GM18858 (cell line): ENCODE measurements around the gene PGAM1.
A peak's percentile ranks its signal among the peaks of the same experiment; 100 is the strongest.
"Not testable (repeated sequence)": the region's sequence is repeated elsewhere in the genome, so short reads cannot be mapped to it uniquely, and the experiment has no call there.

Experiments
- ATAC-seq: cut with Tn5 transposase; IDR thresholded peaks from one replicate; pipeline ENCODE4 v1.9.1; 2021; ENCODE audit not compliant: unreplicated experiment

The PGAM1 gene

DNA sequence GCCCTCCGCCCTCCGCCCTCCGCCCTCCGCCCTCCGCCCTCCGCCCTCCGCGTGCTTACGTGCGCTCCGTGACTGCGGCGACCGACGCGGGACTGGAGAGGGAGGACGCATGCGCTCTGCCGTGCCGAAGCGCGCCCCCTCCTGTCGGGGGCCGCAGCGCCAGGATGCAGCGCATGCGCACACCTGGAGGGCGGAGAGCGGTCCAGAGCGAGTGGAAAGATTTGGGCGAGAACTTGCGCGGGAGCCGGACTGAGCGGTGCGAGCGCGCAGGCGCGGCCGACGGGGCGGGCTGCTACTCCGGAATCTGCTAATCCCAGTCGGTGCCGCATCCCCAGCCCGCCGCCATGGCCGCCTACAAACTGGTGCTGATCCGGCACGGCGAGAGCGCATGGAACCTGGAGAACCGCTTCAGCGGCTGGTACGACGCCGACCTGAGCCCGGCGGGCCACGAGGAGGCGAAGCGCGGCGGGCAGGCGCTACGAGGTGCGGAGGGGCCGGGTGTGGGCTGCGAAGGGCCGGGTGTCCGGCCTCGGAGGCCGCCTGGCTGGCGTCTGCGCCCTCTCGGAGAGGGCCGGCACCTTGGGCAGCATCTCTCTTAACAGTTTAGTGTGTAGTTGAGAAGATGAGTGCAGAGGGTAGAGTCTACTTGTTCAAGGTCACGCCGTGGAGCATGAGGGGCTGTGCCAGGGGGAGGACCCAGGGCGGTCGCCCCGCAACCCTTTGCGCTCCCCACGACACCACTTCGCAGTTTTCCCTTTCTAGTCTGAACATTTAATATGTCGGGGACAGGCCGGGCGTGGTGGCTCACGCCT lies at the start of gene PGAM1:
PGAM1 (plus strand) TSS at position 228 of the 812 bp plus-strand sequence; CDS start at position 345, 117 bp downstream.
- peak; percentile 75 for ATAC-seq

DNA sequence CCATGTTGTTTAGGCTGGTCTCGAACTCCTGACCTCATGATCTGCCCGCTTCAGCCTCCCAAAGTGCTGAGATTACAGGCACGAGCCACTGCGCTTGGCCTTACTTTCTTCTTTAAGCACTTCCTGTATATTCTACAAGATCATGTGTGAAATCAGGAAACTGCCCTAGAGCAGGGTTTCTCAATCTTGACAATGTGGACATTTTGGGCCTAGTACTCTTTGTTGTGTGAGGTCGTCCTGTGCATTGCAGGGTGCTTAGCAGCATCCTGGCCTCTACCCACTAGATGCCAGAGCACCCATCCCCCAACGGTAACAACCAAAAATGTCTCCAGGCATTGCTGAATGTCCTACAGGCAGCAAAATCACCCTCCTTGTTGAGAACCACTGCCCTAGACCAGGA lies 49.6 kb upstream of the PGAM1 start:
- ATAC-seq: no peak

DNA sequence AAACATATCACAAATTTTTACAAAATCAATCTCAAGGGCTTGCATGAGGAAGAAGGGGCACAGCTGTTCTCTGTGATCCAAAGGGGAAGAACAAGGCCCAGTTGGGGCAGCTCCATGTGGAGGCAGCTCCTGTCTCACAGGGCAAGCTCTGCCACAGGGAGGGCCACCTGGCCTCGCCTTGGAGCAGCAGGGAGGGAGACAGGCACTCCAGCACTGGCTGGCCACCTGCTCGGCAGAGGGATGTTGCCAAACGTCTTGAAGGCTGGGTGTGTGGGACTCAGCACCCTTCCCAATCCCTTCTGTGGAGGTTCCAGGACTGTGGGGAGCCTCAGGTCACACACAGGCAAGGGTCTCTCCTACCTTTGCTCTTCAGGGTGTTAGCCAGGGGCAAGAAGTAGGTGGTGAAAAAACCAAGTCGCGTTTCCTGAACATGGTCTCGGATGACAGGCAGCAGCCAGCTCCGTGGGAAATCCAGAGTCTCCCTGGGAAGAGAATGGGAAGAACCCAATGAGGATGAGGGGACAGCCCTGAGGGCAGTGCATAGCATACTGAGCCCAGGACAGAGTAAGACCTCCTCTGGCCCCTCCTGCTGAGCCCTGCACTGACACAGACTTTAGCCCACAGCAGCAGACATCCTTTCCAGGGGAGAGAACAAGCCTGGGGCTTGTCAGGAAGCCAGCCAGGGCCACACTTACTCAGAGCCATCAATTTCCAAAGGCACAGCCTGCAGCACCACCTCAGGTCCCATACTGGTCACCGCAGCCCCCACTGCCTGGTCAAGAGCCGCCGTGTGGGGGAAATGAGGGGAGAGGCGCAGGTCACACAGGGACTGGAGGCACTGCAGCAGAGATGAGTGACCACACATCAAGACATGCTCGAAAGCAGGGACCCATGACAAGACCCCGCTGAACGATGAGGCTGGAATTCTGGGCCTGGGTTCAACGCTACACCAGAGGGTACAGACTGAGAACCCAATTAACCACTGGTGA lies 46.8 kb upstream of the PGAM1 start:
- no peak for ATAC-seq

DNA sequence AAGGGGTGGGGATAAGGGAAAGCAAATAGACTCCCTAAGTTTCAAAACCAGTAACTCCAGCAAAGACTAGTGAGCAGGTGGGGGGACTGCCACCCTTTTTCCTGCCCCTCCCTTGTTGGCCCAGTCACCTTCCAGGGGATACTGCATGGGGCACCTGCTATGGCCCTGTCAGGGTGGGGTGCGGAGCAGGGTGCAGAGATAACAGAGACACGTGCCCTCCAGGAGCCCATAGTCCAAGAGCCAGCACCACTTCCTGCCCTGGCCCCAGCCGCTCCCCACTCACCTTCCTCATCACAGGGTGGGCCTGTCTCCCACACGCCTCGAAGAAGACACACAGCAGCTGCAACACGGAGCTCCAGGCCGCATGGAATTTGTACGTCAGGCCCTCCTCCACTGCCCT lies 45.5 kb upstream of the PGAM1 start:
- no peak for ATAC-seq

DNA sequence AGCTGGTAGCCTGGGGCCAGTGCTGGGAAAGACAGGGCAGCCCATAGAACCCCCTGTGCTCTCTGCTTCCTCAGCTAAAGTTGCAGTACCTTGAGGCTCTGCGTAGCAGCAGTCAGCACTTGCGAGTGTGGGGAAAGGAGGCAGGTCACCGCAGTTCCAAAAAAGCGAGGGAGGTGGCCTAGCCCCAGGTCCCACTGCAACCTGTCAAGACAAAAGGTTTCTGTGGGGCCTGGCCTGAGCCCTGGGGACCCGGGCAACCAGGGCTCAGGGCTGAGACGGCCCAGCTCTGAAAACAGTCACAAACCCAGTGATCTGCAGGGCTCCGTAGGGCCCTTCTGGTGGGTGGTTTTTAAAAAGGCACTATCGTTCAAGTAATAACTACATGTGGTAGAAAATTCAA lies 44.4 kb upstream of the PGAM1 start:
- no peak for ATAC-seq

DNA sequence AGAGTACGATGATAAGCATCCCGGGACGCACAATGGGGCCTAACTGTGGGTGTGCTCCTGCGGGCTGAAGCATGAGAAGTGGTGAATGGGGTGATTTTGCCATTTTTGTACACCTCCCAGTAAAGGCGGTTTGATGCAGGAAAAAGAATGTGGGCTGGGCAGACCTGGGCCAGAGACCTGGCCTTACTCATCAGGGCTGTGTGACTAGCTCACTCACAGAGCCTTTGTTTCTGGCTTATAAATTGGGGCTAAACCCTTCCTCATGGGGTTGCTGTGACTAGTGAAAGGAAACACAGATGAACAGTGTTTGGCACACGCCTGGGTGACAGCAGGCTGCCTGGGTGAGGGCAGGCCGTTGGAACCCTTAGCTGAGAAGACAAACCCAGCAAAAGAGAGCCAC lies 42.8 kb upstream of the PGAM1 start:
- no peak for ATAC-seq

DNA sequence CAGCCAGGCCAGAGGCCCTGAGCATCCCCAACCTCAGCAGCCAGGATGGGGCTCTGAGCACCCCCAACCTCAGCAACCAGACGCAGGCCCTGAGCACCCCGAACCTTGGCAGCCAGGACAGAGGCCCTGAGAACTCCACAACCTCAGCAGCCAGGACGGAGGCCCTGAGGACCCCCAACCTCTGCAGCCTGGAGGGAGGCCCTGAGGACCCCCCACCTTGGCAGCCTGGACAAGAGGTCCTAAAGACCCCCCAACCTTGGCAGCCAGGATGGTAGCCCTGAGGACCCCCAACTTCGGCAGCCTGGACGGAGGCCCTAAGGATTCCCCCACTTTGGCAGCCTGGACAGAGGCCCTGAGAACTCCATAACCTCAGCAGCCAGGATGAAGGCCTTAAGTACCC lies 41.8 kb upstream of the PGAM1 start:
- ATAC-seq: no peak

DNA sequence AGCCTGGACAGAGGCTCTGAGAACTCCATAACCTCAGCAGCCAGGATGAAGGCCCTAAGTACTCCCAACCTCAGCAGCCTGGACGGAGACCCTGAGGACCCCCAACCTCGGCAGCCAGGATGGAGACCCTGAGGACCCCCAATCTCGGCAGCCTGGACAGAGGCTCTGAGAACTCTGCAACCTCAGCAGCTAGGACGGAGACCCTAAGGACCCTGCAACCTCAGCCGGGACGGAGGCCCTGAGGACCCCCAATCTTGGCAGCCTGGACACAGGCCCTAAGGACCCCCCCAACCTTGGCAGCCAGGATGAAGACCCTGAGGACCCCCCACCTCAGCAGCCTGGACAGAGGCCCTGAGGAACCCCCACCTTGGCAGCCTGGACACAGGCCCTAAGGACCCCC lies 41.4 kb upstream of the PGAM1 start:
- no peak for ATAC-seq

DNA sequence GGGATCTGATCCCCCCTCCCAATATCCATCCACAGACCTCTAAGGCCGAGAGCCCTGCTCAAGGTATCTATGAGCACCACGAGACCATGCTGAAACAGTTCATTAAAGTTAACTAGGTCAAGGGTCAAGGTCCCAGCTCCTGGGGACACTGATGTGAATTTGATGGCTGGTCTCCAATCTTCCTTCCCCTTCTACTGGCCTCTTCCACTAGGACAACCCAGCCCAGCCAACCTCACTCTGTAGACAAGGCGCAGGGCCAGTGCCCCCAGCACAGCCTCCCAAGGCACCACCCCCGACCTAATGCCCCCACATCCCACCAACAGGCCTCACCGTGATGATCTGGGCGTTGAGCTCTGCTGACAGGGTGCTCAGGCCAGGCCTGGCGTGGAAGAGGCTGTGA lies 40.4 kb upstream of the PGAM1 start:
- ATAC-seq: no peak

DNA sequence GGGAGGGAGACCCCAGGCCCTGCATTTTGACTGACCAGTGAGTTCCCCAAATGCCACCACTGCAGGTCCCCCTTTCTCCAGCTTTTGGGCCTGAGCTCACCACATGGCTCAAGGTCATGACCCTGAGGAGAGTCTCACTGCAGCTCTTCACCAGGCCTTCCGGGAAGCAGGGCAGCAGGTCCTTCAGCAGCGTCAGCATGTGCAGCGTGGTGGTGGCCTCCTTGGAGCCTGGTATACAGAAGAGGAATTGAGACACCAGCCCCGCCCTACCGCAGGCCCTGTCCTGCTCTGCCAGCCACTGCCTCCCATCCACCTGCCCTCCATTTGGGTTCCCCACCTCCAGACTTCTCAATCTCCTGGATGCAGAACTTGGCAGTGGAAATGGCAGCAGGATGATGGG lies 37.8 kb upstream of the PGAM1 start:
- ATAC-seq: no peak

DNA sequence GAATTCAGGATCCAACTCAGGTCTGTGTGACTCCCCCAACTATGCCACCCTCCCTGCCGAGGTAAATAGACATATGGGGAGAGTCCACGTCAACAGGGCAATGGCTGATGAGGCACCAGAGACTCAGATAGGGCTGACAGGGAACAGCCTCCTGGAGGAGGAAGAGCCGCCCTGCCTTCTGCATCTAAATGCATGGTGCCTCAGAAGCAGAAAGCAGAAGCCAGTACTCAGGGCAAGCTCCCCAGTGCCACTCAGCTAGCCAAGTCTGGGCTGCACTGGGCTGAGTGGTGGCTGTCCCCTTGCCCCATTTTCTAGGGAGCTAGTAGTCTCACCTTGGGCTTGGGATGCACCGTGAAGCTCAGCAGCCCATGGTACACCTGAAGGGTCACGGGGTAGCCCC lies 35.9 kb upstream of the PGAM1 start:
- no peak for ATAC-seq

DNA sequence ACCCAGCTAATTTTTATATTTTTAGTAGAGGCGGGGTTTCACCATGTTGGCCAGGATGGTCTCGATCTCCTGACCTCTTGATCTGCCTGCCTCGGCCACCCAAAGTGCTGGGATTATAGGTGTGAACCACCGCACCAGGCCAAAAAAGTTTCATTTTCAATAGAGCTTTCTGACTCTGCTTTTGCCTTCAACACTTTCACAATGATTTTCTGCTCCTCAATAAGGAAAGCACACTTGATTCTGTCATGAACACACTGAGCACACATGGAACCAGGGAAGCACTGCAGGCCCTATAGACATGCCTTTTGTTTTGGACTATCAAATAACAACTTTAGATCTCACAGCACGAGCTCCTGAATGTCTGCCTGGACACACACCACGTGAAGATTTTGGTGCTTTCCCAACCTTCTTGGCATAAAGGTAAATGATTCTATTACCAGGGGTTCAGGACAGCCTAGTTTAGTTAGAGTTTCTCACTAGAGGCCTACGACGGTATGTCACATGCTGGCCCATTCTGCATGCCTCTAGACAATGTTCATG lies 32.9 kb upstream of the PGAM1 start:
- ATAC-seq: no peak

DNA sequence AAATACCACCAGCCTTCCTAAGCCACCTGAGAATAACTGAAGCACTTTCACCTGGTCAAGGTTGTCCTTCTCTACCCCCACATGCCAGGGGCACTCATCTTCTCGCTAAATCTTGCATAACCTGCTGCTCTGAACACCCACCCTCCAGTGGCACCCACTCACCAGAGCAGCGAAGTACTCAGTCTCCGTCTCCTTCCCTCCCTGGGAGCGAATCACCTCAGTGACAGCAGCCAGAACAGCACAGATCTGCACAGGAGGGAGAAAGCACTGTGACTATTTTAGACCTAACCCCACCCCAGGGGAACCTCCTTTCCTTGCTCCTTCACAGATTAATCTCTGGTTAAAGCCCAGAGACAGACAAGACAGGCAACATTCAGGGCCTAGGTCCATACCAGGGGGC lies 29.9 kb upstream of the PGAM1 start:
- ATAC-seq: no peak

DNA sequence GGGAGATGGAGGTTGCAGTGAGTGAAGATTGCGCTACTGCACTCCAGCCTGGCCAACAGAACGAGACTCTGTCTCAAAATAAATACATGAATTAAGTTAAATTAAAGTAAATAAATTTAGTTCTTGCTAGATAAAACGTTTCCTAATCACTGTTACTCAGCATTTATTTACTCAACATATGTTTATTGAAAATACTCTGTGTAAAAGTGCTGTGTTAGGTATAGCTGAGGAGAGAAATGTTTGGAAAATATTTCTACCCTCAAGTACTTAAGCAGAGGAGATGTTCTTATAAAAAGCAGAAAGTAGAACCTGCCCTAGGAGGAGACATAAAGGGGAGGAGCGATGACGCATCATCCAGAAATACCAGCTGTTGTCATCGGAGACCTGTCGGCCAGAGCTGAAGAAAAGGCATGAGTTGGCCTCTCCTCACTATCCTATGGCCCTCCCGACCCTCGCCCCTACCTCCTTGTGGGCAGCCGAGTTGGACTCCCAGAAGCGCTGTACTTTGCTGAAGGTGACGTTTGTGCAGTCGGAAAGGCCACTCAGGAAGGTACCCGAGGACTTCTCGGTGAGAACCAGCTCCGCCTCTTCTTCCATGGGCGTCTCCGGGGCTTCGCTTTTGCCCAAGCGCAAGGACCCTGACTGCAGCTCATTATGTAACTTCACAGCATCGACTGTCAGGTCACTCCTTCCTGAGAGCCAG lies 26.0 kb upstream of the PGAM1 start:
- ATAC-seq: no peak

DNA sequence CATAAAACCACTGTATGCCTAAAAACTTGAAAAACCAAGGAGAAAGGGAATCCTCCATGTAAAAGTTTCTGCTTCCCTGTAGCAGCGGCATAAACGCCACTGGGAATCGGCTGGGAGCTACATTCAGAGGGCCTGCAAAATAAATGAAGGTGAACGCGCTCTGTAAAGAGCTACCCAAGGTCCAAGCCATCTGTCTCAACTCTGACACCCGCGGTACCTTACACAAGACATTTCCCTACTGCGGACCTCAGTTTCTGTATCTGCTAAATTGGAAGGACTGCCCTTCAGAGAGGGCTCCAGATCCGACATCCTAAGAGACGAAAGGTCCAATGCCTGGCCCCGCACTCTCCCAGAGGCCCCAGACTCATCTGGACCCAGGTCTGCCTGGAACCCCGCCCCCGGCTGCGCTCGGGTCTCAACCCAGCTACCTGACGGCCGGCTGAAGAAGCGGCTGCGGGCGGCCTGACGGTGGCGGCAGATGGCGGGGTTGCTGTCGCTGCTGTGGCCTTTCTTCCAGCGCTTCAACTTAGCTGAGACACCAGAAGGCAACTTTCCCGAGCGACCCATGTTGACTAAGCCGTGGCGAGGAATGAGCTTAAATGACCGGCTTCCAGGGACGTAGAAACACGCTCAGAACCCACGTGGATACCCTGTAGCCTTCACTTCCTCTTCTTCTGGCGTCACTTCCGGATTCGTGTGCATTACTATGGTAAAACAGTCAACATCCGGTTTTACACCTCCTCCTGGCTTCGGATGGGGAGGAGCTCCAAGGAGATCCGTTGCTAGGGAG lies 25.1 kb upstream of the PGAM1 start, which contains the start of gene RRP12:
RRP12 (minus strand) TSS at position 676 of the 790 bp plus-strand sequence; CDS start at position 567, 109 bp downstream.
- ATAC-seq: peak; percentile 90

DNA sequence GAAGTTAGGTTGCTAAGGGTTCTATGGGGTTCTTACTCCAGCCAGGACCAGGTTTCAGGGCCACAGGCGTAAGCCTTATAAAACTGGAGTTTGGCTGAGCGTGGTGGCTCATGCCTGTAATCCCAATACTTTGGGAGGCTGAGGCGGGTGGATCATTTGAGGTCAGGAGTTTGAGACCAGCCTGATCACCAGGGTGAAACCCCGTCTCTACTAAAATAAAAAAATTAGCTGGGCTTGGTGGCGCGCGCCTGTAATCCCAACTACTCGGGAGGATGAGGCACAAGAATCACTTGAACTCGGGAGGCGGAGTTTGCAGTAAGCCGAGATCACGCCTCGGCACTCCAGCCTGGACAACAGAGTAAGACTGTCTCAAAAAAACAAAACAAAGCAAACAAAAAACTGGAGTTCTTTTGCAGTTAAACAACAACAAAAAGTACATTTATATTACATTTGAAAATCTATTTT lies 24.5 kb upstream of the PGAM1 start:
- ATAC-seq: no peak

DNA sequence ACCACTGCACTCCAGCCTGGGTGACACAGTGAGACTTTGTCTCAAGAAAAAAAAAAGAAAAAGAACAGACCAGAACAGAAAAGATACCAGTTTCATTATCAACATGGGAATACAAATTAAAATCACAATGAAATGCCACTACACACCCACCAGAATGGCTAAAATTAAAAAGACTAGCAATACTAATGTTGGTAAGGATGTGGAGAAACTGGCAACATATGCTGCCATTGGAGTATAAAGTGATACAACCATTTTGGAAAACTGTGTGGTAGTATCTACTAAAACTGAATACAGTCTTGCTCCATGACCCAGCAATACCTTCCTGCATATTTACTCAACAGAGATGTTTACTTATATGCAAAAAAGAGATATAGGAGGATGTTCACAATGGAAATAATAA lies 21.9 kb upstream of the PGAM1 start:
- ATAC-seq: no peak

DNA sequence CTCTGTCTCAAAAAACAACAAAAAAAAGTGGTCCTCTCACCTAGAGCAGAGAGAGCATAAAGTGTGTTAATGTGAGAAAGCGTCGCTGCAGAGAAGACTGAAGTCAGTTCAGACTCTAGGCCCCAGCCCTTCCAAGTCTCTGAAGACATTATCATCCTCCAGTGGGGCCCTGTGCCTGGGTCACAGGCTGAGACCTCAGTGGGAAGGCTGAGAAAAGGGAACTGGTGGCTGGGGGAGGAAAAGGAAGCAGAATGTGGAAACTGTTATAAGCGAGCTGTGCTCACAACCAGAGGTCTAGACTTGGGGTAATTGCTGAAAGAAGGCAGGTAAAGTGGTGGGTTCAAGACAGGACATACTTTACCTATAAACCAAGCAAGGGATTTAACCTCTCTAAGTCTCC lies 19.9 kb upstream of the PGAM1 start:
- no peak for ATAC-seq

DNA sequence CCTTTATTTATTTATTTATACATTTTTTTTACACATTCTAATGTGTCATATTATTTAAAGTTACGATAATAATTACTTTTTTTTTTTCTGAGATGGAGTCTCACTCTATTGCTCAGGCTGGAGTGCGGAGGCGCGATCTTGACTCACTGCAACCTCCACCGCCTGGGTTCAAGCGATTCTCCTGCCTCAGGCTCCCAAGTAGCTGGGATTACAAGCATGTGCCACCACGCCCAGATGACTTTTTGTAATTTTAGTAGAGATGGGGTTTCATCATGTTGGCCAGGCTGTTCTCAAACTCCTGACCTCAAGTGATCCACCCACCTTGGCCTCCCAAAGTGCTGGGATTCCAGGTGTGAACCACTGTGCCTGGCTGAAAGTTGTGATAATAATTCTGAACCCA lies 19.5 kb upstream of the PGAM1 start:
- not testable (repeated sequence) for ATAC-seq
